GM18499 (cell line): ENCODE results near the gene XPO6.

Experiments used
- ATAC-seq: cut with Tn5 transposase; IDR thresholded peaks from one replicate; pipeline ENCODE4 v1.9.1; 2021; ENCODE audit warnings: moderate number of reproducible peaks; ENCODE audit not compliant: insufficient read depth, unreplicated experiment

The XPO6 gene

DNA sequence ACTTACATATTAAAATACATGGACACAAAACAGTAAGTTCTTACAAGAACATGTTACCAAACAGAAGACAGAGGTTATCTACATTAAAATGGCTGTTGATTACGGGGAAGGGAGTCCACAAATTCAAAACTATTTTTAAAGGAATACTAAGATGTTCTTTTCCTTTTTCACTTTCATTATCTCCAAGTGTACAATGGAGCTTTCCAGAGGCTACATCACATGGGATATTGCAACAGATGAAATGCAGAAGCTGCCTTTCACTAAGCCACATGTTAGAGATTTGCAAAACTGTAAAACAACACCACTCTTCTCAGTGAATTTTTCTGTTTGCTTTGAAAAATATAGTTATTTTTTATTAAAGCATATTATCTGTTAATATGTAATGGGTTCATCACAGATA lies 53.6 kb downstream of the XPO6 start:
- no peak for ATAC-seq

DNA sequence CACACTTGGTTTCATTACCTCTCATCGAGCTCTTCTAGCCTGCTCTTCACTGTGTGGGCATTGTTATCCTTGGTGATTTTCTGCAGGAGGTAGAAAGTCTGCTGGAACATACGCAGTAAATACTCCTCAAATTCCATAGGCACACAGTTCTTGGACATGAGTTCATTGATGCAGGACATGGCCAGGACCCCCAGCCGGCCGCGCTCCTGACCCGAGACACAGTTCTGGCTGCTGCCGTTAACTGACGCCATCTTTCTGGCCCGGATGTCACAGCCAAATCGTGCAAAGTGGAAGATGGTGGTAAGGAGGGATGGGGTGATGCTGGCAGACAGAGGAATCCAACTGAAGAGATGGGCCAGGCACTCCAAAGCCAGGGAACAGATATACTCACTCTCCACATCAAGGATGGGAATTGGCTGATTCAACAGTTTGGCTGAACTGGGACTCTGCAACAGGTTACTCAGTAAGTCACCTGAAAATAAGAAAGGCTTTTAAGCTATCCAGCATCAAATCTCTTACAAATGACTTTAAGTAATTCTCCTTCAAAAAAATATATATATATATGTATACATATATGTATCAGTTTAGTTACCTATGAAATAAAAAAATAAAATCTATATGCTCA lies 55.6 kb downstream of the XPO6 start:
- ATAC-seq = no peak

DNA sequence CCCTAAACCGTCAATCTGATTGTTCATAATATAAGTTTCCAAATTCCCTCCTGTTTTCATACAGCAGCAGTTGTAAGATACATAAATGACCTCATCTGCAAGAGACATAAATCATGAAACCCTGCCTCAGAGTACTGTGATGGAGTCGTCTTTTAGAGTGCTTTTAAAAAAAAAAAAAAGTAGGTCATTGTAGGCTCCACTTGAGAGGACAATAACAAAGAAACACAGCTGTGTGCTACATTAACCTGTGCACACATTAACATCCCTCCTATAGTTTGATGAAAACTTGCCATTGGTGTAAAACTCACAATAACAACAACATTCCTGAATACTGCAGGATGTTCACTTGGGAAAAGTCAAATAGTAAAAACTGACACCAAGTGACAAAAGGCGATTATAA lies 56.5 kb downstream of the XPO6 start:
- no peak for ATAC-seq

DNA sequence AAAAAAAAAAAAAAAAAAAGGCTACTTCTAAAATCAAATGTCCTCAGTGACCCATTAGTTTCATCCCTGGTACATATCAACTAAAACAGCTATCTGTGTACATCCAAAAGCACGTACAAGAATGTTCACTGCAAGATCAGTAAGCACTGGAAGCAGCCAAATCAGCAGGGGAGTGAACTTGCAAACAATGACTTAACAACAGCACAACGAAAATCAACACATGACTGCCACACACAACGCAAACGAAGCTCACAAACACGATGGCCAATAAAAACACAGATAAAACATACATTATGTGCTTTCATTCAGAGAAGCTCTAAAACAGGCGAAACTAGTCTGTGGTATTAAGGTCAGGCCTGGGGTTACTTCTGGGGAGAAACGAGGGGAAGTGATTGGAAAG lies 60.6 kb downstream of the XPO6 start:
- no peak for ATAC-seq

DNA sequence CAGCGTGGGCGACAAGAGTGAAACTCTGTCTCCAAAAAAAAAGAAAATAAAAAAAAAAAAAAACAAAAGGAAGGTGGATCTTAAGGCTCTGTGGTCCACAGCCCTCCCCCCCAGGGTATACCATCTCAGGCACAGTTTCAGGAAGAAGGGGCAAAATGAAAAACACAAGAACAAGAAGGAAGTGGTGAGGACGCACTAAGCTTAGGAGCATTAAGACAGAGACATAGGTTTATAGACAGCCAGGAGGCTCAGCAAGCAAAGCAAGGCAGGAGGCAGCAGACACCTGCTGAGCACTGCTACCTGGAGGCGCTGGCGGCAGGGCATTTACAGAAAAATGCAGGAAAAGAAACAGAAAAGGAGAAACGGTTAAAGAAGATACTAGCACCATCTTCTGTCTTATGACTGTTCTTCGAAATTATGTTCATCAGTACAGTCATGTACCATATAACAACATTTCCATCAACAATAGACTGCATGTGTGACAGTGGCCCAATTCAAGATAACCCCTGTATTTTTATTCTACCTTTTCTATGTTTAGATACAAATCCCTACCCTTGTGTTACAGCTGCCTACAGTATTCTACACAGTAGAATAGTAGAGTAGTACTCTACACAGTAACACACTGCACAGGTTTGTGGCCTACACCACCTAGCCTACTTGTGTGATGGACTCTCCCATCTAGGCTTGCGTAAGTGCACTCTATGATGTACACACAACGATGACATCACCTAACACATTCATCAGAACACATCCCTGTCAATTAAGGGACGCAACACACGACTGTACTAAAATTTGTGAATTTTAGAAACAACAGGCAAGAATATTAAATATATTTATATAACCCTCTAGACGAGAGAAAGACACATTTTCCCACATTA lies 62.5 kb downstream of the XPO6 start:
- no peak for ATAC-seq

DNA sequence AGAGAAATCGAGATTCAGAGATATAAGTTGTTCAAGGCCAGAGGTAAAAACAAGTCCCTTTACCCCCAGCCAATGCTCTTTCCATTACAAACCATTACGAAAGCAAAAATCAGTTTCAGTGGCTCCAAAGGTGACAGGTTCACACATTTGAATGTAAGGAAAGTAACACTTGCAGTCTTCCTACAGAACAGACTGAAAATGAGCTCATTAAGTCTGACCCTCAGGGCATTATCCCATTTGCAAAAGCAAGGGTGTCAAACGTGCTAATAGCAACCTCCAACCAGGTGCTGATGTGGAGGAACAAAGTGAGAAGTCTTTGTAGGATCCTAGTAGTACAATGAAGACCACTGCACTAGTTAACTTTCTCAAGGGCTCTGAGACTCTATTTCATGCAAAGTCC lies 65.2 kb downstream of the XPO6 start:
- ATAC-seq = no peak

DNA sequence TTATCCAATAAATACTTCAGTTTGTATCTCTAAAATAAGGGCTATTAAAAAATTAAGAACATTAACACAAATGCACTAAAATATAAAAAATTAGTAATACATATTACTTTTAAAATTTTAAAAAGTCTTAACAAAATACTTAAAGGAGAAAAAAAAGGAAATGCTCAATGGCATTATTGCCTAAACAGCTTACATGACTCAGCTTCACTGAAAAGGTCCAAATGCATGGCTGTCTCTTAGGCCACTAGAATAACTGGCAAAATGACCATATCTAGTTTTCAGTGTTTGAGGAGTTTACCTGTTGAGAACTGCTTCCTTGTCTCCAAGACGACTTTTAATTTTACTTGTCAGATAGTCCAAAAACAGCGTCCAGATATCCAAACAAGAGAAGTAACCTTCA lies 66.0 kb downstream of the XPO6 start:
- ATAC-seq = no peak

DNA sequence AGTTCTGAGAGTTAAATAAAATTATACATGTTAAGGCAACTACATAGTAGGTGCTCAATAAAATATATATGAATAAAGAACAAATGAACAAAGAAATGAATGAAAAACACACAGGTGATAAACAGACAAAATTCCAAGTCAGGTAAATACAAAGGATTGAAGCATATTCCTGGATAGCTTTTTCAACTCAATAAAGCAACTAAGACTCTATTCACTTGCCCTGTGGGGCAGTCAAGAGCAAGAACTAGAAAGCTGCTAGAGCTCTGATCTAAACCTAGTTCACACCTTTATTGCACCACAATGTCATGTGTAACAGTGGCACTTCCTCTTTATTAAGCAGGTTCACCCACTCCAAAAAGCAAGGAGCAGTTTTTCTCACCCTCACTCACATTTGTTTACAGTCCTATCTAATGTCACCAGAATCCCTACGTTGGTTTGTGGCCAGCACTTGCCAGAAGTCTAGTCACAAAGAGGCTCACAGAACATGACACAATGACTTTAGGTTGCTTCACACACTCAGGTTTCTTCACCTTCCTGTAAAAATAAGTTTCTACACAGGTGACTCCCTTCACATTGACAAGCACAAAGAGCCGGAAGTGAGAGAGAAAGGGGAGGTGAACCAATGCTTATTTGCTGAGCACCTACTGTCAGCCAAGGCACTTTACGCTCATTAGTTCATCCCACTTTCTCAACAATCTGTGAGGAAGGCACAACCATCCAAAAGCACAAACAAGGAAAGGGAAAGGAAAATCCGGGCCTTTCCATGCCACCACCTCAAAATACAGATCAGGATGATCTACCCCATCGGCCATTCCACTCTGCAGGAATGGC lies 70.8 kb downstream of the XPO6 start:
- ATAC-seq = peak; percentile 73

DNA sequence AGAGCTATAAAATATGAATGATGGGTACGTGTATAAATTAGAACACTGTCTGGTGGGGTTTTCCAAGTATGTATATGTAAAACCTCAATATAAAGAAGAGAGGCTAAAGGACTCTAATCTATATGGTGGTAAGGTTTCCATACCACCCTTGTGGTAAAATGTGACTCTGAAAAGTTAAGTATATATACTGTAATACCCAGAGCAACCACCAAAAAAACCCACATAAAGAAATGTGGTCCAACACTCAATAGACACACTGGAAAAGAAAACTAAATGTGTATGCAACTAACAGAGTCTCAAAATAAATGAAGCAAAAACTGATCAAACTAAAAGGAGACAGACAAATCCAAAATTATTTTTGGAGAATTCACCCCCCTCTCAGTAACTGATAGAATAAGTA lies 72.2 kb downstream of the XPO6 start:
- ATAC-seq = no peak

DNA sequence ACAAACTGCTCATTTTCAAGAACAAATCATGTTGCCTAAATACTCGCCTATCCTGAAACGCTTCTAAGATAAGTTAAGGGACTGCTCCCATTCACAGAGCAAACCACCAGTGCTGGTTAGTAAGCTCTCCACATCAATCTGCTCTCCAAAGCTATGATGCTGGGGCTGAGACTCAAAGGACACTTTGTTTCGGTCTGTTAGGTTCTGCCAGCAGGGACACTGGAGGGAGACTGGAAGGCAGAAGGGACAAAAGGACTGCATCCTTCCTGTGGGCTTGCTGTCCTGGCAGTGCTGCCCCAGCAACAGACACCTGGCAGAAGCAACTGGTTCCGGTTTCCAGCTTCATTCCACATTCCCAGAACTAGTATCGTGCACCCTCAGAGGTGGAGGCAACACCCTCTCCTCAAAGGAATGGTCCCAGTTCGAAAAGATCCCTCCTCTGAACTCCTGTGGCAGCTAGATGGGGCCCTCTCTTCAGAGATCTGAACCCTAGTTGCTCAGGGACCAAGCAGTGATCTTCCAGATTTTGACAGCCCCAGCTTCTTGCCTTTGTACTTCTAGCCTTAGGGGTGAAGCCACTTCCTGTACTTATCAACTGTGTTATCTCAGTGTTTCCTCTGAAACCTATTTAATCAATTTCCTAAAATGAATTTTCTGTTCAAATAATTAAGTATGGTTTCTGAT lies 74.9 kb downstream of the XPO6 start:
- no peak for ATAC-seq

DNA sequence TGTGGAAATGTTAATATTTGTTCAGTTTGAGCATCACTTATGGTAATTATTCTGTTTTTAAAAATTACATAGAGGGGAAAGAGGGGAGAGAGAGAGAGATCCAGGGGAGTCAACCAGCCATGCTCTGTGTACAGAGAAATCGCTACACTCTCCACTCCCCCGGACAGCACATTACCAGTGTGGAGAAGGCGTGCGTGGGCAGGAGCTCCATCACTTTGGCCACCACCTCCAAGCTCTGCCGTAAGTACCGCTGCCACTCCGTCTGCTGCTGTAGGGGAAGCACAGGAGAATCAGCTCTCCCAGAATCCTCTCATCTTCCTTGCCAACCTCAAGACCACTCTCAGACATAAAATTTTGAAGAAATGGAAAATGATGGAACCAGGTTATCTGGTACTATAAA lies 78.1 kb downstream of the XPO6 start:
- ATAC-seq = no peak

DNA sequence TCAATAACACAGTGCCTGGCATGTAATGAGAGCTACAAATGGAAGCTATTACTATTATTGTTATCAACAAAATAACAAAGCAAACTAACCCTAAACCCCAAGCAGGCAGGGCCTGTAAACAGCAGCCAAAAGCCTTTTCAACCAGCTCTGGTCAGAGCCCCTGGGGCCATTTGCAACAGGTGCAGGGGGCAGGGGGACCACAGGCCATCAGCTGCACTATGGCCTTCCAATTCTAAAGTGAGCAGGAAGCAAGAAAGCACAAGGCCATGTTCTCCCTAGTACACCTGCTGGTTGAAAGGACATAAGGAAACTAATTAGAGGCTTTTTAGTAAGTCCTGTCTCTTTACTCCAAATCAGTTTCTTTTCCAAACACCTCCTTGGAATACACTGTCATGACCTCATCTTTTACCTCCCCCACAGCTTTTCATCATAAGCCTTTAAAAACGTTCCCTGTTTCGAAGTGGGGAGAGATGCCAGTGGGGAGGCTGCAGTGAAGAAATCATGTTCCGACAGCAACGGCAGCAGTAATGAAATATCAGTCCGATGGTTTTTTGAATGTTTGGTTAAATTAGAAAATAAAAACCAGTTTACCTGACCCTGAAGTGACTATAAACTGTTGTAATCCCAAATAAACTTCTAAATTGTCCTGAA lies 79.9 kb downstream of the XPO6 start:
- no peak for ATAC-seq

DNA sequence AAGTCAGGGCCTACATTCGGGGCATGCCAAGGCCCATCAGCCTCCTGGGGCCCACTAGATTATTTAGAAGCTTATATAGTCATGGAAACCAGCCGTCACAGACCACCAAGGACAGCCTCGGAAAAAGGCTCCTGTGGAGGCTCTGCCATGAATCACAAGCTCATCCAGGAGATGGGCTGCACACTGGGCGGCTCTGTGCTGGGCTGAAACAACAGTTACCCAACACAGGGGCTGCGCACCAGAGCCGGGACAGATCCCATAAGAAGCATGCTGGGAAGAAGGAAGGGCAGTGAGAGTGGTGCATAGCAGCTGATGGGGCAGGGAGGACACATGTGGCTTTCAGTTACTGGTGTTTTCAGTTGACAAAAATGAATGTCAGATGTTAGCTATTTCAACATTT lies 80.6 kb downstream of the XPO6 start:
- no peak for ATAC-seq

DNA sequence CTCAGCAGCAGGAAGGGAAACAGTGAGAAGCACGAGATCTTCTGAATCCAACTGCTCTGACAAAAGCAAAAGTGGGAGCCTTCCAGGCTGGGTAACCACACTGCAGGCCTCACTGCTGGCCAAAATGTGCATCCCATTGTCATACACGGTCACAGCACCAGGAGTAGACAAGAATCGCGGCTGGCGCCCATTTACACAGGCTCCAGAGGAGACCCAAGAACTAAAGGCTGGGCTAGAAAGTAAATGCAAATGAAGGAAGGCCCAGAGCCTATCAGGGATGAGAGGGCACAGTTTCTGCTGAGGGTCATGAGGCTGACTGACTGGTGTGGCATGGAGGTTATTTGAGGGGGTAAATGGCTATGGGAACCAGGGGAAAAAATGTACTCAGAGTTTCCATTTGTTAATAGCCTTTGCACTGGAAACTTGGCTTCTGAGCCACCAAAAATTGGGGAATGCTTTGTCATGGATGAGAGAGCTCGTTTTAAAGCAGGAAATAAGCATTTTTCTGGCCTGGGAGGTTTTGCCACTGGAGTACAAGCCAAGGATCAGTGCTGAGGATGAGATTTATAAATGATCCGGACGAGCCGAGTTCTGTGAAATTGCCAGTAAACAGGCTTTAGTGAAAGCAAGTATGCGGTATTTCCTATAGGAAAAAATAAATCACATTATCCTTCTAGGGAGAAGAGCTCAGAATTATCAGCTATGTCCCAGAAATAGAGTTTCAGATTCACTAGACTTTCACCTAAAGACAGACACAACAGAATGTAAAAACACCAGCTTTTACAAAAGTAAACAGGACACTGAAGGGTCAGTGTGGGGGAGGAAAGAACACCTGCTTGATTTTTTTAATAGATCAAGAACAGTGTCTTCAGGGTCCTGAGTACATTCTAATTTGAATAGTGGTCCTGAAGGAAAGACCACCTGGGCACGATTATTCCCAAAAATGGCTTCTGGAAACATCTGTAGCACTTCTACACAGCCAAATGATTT lies 81.4 kb downstream of the XPO6 start:
- no peak for ATAC-seq

DNA sequence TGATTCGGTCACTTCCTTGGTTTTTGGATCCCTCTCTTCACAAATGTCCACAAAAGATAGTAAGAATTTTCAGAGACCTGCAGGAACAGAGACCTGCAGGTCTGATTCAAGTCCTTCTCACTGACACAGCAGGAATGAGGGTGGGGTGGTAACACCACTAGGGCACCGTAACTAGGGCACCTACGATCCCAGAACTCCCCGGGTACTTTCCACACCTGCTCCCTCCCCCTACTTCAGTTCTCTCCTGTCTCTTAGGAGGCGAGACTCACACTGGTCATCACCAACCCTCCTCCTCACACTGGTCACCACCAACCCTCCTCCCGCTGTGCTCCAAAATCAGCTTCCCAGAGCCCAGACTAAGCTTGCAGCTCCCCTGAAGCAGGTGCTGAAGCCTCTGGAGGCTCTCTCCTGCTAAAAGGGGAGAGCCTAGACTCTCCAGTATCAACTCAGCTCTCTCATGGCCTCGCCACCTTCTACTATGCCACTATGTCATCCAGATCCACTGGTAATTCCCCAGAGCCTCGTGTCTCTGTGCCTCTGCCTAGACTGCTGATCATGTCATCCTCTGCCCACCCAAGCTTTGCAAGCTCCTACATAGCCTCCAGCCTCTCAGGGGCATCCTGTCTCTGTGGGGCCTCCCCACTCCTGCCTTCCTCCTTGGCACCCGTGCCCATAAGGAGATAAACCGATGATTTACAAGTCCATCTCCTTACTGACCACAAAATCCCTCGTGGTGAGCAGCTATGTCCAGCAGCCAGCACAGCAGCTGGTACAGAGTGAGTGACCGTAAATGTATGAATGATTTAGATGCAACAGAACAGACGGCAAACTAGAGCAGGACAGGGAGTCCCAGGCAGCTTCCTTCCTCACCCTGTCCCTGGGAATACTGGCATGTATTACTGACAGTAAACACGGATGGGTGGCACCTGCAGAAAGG lies 84.8 kb downstream of the XPO6 start:
- no peak for ATAC-seq

DNA sequence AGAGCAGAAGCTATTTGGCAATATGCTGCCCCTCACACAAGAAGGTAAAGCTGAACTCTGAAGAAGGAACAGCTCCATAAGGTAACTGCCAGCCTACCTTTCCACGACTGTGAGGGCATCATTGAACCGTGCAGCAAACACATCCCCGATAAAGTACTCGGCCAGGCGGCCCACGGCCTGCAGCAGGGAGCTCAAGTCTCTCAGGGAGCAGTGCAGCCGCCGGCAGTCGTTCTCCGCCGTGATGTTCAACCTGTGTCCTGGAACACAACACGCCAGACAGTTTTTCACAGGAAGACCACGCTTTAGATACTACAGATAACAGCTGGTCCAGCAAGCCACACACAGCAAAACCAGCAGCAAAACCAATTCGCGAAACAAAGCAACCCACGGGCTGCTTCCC lies 86.2 kb downstream of the XPO6 start:
- ATAC-seq = no peak

DNA sequence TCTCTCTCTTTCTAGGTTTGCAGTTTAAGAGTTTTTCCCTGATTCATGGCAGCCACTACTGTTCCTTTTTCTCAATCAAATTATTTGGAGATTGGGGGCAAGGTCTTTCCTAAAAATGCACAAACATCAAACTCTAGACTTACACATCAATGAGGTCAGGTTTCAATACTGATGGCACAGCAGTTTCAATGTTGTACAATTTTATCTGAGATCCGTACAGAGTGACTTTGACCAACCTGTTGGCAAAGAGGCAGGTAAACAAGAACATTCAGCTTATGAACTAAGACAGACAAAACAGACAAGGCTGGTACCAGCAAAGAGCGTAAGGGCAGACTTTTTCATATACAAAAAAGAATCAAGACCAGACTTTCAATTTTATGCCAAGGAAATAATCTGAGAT lies 90.2 kb downstream of the XPO6 start:
- no peak for ATAC-seq

DNA sequence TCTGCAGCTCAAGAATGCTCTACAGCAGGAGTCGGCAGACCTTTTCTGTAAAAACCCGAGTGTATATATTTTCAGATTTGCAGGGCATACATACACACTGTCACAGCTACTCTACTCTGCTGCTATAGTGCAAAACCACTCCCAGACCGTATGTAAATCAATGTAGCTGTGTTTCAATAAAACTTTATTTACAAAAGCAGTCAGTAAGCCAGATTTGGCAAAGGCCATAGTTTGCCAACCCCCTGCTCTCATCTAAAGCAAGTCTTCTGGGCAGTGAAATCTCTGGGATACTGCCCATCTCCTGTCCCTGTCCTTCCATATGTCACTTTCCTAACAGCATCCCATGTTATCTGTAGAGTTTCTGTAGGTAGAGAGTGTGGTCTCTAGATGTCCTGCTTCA lies 91.0 kb downstream of the XPO6 start:
- ATAC-seq = no peak
